ENCODE data around the gene PPP1R15B.

PPP1R15B gene

DNA sequence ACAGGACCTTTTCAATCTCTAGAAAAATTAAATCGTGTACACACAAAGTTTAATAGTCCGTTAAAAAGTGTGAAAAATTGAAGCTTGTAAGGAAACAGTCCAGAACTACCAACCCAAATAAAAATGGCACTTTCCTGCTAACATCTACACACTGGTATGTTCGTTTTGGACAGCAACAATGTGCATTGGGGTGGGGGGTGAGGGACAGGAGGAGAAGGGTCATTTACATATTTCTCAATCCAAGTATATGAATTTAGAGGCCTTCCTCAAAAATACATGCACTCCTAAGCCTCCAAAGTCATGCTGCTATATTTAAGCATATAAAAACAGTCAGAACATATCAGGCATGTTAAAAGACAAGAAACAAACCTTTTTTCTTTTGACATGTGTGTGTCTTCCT lies 2.5 kb downstream of the PPP1R15B start:
- DNase-seq = peak in 1 of 42 donors; percentile 38
- intact Hi-C loops (cut with DNase I) = no loop called here

DNA sequence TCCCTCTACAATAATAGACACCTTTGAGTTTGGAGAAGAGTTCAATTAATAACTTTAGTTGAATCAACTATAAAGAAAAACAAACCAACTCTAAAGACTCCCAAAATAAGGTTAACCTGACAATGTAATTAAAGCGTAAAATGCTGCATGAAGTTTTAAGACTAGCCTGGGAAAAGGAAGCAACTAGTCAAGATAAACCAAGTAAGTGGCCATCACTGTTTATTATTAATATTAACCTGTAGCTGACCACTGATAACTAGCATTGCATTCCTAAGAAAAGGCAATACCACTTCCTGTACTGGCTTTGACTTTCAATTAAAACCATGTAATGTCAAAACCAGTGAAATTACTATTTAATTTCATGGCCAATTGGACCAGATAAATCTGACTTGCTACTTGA lies 3.0 kb downstream of the PPP1R15B start:
- intact Hi-C loops (cut with DNase I) = no loop called here

DNA sequence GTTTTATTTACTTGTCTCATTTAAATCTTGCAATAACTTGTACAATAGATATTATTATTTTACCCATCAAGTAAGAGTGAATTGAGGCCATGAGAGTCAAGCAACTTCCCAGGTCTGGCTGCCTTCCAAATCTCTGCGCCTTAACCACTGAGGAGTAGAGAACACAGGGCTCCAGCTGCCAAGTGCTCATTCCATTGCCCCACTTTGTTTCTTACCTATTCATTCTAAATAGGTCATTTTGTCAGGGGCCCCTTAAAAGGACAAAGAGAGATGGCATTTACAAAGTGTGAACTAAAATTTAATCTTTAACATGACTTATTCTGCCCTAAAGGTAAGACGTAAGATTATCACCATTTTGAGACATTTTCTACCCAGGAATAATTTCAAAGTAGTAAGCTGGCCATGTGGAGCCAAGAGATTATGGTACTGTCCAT lies 3.5 kb downstream of the PPP1R15B start:
- DNase-seq = peak; percentile 56 to 92 (median 78)
- intact Hi-C loops (cut with DNase I) = no loop called here

More for the DNA sequence above, 3.0 kb downstream of the PPP1R15B start:
- DNase-seq = no peak

DNA sequence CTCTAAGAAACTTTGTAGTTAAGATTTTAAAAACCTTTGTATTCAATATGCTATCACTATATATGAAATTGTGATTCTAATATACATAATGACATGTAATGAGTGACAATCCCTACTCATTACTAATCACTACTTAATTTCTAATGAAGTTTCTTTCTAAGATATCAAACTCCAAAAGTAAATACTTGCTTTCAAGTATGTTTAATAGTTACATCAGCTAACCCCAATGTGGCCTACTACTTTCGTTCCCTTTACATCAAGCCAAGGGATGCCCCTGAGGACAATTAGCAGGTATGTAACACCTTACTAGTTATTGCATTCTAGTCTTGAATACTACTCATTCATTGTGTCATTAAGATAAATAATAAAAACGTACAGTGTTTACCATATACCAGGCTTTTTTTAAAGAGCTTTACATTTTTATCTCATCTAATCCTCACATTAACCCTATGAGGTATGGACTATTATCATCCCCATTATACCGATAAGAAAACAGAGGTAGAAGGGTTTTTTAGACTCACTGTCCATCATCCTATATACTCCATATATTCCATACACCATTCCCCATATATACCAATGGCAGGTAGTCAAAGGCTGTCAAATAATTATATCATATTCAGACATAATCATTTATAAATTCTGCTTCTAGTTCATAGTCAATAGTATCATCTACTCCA lies 4.2 kb downstream of the PPP1R15B start:
- peak in 1 of 42 donors; percentile 1 for DNase-seq
- intact Hi-C loops (cut with DNase I) = no loop called here

DNA sequence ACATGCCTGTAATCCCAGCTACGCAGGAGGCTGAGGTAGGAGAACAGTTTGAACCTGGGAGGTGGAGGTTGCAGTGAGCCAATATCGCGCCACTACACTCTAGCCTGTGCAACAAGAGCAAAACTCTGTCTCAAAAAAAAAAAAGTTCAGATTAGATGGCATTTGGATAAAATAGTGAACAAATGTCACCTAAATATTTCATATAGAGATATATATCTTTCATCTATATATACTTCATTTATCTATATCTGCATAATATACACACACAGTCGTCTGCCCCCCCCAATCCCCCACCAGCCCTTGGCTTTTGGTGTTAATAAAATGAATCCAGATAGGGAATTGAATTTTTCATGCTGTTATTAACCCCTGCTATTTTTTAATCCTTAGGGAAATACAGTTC lies 5.0 kb downstream of the PPP1R15B start:
- intact Hi-C loops (cut with DNase I) = no loop called here
- DNase-seq = peak in 1 of 42 donors; percentile 22

DNA sequence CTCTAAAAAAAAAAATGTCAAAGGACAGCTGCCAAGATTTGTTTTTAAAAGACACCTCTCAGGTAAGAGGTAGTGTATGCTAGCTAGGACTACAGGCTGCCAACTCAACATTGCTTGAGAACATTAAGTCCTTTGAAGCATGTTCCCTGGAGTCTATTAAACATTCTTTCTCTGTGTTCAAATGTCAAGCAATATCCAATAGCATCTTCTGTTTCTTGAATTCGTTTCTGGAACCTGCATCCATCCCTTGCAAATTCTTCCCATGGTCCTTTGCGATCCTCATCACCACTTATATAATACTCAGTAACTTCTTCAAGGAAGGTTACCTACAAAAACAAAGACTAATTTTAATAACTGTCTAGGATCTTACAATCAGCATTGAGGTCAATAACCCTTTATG lies 5.6 kb downstream of the PPP1R15B start:
- peak in 8 of 42 donors; percentile 3 to 51 (median 26) for DNase-seq
- intact Hi-C loops (cut with DNase I) = no loop called here

DNA sequence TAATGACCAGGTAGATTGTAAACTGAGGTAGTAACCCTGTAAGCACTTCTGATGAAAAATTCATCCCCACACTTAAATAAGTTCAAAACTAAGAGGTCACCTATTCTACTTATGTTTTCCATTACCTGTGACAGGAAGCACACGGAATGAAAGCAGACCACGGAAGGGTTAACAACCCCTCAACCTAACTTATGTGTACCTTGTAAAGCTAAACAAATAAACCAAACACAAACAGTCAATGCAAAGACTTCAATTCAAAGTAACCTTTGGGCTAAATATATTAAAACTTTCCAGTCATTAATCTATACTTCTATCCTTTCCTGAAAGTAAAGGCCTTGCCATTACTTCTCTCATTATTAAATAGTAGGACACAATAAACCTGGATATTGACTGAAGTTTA lies 7.0 kb downstream of the PPP1R15B start:
- intact Hi-C loops (cut with DNase I) = no loop called here
- DNase-seq = no peak

DNA sequence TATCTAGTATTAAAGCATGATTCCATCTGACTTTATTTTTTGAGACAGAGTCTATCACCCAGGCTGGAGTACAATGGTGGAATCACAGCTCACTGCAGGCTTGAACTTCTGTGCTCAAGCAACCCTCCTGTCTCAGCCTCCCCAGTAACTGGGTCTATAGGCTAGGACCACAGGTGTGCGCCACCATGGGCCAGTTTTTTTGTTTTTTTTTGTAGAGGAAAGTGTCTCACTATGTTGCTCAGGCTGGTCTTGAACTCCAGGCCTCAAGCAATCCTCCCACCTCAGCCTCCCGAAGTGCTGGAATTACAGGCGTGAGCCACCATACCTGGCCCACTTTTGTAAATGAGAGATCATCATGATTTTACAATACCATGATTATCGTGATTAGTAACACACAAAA lies 9.2 kb downstream of the PPP1R15B start:
- intact Hi-C loops (cut with DNase I) = no loop called here

DNA sequence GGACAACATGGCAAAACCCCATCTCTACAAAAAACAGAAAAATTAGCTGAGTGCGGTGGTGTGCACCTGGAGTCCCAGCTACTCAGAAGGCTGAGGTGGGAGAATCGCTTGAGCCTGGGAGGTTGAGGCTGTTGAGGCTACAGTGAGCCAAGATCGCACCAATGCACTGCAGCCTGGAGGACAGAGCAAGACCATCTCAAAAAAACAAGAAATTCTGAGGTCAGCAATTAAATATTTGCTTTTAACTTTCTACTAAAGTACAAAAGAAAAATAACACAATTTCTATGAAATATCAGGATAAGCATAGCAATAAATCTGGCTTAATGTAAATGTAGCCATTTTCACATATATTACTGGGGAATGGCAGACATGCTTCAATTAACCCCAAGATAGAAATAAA lies 9.9 kb downstream of the PPP1R15B start:
- peak in 1 of 42 donors; percentile 30 for DNase-seq

More for the DNA sequence above, 9.2 kb downstream of the PPP1R15B start:
- DNase-seq = peak in 1 of 42 donors; percentile 31

DNA sequence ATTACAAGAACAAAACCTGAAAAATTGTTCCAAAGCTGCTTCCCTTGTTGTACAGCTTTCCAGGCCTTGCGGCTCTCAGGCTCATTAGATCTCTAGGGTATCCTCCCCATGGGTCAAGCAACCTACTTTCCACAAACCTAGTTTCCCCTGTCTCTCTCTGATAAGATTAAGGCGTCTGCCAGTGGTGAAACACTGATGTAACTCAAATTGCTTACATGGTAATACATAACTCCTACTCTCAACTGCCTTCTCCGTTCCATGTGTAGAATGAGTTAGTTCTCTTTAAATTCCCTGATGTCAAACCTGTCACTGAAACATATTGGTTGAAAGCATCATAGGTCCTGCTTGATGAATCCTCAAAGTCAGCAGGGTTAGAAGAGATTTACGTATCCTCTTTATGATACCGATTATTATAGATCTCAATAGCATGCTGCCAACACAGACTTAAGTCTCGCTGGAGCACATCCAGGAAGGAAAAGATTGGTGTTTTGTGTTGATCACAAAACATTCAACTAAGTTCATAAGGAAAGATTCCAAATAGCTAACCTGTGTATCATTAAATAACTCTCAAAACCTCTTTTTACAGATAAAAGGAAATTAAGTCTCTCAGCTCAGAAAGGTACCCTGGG lies 10.6 kb downstream of the PPP1R15B start:
- intact Hi-C loops (cut with DNase I) = no loop called here
- DNase-seq = peak in 2 of 42 donors; percentile 33 to 37

More for the DNA sequence above, 9.9 kb downstream of the PPP1R15B start:
- intact Hi-C loops (cut with DNase I) = no loop called here

DNA sequence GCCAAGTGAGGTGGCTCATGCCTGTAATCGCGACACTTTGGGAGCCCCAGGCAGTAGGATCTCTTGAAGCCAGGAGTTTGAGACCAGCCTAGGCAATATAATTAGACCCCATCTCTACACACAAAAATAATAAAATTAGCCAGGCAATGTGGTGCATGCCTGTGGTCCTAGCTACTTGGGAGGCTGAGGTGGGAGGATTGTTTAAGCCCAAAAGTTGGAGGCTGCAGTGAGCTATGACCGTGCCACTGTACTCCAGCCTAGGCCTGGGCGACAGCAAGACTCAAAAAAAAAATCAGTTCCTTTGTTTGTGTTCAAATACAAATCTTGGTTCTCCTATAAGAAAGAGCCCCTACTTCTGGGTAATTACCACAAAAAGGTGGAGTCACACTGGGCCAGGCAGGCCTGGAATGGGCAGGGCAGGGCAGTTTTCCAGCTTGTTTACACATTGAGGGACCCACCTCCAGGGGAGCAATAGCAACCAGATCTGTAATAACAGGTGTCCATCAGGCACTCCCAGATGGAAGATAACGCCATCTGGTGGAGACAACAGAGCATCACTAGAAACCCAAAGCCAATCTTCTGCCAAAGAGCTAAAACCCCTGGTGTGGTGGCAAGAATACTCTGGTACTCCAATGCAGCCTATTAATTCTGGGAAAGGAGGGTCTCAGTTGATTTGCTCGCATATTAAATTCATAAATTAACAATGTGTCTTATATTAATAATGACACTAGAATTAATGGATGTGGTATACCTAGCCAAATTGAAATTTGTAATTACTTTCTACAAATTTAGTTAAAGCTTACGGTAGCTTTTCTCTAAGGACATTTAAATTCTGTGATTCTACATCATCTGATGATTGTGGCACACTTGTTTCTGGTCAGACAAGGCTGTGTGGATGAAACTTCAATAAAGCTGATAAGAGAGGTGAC lies 13.2 kb downstream of the PPP1R15B start:
- peak in 28 of 42 donors; percentile 29 to 76 (median 60) for DNase-seq
- intact Hi-C loops (cut with DNase I) = no loop called here

DNA sequence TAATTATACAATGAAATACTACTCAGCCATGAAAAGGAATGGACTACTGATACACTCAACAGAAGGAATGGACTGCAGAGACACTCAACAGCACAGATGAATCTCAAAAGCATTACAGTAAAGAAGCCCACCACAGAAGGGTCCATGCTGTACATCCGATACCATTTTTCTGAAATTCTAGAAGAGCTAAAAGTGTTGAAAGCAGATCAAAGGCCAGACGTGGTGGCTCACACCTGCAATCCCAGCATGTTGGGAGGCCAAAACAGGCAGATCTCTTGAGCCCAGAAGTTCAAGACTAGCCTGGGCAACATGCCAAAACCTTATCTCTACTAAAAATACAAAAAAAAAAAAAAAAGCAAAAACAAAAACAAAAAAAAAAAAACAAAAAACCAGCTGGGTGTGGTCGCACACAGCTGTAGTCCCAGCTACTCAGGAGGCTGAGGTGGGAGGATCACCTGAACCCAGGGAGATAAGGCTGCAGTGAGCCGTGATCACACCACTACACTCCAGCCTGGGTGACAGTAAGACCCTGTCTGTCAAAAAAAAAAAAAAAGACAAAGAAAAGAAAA lies 15.5 kb downstream of the PPP1R15B start:
- DNase-seq = peak in 1 of 42 donors; percentile 35
- intact Hi-C loops (cut with DNase I) = no loop called here

DNA sequence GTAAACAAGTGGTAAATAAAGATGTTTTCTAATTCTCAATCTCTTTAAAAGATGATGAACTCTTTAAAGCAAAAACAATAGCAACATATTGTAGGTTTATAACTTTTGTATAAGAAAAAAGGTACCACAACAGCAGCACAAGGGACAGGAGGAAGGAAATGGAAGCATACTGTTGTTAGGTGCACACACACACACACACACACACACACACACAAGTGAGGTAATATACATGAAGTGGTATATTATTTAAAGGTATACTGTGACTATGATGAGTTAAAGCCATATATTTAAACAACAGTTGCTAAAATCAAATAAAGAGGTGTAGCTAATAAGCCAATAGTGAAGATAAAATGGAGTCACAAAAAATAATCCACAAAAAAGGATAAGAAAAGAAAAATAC lies 20.0 kb downstream of the PPP1R15B start:
- DNase-seq = no peak
- intact Hi-C loops (cut with DNase I) = no loop called here

DNA sequence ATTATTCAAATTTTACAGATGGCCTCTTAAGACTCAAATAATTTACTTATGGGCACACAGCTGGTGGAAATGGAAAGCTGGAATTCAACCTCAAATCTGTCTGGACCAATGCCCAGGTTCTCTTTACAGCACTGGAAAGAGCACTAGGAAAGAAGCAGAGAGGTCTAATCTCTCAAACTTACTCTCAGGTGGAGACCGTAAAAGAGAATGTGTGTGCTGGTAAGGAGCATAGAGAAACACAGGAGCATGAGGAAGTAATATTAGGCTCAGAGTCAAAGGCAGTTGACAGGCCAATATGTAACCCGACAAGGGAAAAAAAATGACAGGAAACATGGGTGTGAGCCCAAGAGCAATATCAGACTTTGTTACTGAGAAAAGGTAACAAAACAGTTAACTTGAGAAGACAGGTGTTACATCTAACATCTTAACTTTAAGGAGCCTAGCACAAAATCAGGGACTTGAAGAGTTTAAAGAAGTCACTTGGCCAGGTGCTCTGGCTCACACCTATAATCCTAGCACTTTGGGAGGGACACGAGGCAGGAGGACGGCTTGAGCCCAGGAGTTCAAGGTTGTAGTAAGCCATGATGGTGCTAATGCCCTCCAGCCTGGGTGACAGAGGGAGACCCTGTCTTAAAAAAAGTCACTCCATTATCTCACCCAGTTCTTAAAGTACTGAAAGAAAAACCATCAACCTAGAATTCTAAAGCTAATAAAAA lies 20.7 kb downstream of the PPP1R15B start:
- intact Hi-C loops (cut with DNase I) = no loop called here
- DNase-seq = peak in 1 of 42 donors; percentile 30

DNA sequence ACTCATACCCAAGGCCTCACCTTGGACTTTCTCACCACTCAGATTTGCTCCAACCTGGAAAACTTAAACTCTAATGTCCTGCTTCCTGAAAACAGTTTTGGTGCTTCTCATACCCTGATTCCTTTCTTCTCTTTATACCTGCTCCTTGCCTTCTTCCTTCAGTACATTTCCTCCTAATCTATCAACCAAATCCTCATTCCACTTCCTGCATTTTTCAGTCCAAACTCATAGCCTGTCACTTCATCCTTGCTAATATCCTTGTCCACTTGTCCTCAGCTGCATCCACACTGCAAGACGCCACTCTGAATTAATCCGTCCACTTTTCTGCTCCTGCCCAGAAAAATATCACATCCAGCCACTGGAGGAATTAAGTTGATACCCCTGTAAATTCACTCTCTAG lies 25.9 kb downstream of the PPP1R15B start:
- no peak for DNase-seq
- intact Hi-C loops (cut with DNase I) = no loop called here

DNA sequence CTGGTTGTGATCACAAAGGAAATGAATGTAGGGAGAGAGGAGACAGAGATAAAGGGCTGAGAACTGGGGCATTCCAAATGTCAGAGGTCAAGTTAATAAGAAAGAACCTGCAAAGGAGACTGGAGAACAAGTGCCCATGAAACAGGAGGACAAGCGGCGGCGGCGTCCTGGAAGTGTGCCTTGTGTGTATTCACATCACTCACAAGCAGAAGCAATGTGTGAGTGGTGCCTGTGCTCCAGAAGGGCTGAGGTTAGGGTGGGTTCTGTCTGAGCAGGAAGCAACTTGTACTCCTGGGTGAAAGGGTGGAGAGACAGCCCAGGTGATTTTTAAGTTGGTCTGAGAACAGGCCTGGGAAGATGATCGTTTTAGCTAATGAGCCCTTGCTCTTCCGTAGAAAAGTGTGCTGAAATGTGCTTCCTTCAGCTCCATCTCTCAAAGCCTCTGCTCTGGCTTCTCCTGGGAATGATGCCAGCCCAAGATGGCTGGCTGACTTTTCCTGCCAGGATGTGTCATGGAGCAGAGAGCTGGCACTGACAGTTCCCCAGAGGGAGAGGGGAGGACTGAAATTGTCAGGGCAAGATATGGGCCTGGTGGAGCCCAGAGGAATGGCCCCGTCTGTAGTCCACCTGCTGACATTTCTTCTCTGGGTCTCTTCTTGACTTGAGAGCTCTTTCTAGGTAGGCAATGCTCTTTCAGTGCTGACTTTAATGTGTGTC lies 26.8 kb downstream of the PPP1R15B start:
- DNase-seq = peak in 32 of 42 donors; percentile 22 to 83 (median 57)
- intact Hi-C loops (cut with DNase I) = no loop called here

DNA sequence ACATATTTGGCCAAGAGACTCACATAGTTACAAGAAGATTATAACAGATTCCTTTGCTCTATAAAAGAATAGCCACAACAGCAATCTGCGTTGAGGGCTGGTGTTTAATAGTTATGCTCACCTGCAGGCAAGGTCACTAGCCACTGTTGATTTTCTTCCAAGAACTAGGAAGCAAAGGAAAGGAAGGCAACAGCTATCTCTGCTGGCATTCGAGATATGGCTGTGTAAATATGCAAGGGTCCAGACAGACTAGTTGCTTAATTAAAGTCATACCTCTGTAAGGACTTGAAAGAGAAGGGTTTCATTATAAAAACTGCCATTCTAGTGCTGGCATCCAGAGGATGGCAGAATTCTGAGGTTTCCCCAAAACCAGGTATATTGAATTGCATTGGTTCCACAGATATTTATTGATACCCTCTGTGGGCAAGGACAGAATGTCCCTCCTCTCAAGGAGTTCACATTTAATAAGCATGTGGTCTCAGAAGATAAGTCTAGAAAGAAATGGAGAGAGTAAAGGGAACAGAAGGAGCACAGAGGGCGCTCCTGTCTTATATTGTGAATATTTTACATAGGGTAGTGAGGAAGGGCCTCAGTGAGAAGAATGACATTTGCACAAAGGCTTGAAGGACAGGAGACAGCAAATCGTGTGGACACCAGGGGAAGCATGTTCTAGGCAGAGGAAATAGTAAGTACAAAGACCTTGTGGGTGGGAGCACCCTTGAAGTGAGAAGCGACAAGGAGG lies 28.3 kb downstream of the PPP1R15B start:
- intact Hi-C loops (cut with DNase I) = no loop called here
- DNase-seq = no peak

Data from head of caudate nucleus (tissue), 42 donors.